Glomerular endothelial cell (primary cell): ENCODE data around the gene STYK1. TPM values are rescaled to one million over a fixed set of nuclear protein-coding genes. Genes with fewer than 3 reads are reported as not detected.
A peak's percentile ranks its signal among the peaks of the same experiment; 100 is the strongest.
"Not testable (repeated sequence)": the region's sequence is repeated elsewhere in the genome, so short reads cannot be mapped to it uniquely, and the experiment has no call there.

Source experiments
- DNase-seq: peaks from one replicate; pipeline ENCODE4 v3.0.0-alpha.2; 2011; ENCODE audit warnings: low read depth, low spot score; ENCODE audit errors: extremely low read depth
- total RNA-seq: library from RNA; depleted of rRNA; stranded (reverse); fragments of >200 nt; gene quantifications from 2 replicates; pipeline ENCODE4 v1.2.3, GENCODE V29; 2015

The STYK1 gene
- total RNA-seq, 1 donor from 2014 or later = 1.5 TPM

DNA sequence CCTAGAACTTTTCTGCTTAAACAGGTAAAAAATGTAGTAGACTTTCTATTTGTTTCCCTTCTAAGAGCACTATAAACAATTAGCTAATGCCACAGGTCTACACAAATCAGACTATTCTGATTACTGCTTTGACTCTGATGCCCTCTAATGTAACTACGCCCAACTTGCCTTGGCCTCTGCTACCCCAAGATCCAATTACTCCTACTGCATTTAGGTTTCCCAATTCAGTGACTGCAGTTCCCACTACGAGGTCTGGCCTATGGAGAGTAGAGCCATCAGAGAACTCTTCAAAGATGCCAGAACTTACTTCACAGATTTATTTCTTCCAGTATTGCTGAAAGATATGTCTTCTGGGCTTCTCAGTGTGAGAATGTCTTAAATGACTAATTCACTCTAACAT lies 15.3 kb upstream of the STYK1 start:
- no peak for DNase-seq

DNA sequence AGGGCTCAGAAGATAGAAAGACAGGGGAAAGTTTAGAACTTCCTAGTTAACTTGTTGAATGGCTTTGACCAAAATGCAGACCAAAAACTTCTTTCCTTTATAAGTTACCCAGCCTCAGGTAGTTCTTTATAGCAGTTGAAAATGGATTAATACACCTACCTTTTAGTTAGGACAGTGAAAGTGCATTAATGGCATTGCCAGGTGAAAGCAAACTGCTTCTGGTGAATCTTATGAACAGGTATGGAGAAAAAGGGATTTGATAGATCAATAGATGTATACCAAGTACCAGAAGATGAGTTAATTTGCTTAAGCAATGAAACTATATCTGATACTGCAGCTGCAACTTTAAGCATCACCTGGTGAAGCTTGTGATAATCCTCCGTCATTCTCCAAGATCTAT lies 14.2 kb upstream of the STYK1 start:
- DNase-seq = no peak

DNA sequence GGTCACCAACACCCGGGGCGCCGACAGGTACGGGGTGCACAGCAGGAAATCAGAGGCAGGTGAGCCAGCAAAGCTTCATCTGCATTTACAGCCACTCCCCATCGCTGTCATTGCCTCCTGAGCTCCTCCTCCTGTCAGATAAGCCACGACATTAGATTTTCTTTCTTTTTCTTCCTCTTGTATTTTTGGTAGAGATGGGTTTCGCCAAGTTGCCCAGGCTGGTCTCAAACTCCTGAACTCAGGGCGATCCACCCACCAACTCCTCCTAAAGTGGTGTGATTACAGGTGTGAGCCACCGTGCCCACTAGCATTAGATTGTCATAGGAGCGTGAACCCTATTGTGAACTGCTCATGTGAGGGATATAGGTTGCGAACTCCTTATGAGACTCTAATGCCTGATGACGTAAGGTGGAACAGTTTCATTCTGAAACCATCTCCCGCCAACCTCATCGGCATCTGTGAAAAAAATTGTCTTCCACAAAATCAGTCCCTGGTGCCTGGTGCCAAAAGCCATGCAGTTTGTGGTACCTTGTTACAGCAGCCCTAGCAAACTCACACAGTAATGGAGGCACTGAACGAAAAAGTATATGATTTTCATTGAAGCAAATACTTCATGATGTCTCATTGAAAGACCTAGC lies 1.5 kb downstream of the STYK1 start:
- no peak for DNase-seq

DNA sequence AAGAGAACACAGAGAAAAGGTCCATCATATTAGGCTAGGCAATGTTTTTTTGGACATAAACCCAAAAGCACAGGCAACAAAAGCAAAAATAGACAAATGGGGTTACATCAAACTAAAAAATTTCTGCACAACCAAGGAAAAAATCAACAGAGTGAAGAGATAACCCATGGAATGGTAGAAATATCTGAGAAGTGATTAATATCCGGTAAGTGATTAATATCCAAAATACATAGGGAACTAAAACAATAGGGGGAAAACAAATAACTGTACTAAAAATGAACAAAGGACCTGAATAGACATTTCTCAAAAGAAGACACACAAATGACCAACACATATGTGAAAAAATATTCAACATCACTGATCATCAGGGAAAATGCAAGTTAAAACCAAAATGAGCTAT lies 4.3 kb downstream of the STYK1 start:
- peak; percentile 27 for DNase-seq

DNA sequence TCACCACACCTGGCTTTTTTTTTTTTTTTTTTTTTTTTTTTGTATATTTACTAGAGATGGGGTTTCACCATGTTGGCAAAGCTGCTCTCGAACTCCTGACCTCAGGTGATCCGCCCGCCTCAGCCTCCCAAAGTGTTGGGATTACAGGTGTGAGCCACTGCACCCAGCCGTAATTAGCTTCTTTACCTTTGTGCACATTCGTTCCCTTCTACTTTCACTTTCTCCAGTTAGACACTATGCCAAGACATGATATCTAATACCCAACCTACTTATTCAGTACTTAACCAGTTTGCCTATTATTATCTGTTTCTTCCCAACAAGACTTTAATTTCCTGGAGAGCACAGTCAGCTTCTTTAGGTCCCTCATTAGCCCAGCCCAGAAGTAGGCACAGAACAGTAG lies 5.3 kb downstream of the STYK1 start:
- no peak for DNase-seq

DNA sequence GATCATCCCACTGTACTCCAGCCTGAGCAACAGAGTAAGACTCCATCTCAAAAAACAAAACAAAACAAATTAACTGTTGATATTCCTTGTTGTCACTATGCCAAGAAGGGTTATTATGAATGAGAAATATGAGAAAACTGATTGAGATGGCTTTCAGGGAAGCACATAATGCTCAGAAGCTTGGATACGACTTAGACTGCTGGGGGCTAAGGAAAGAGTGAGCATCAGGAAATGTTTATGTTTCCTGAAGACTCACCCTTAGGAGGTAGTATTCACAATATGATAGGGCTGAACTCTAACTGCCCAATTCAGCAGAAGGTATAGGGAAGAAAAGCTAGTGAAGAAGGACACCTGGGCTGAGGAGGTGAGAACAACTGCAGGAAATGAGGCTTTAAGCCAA lies 6.3 kb downstream of the STYK1 start:
- peak; percentile 27 for DNase-seq

DNA sequence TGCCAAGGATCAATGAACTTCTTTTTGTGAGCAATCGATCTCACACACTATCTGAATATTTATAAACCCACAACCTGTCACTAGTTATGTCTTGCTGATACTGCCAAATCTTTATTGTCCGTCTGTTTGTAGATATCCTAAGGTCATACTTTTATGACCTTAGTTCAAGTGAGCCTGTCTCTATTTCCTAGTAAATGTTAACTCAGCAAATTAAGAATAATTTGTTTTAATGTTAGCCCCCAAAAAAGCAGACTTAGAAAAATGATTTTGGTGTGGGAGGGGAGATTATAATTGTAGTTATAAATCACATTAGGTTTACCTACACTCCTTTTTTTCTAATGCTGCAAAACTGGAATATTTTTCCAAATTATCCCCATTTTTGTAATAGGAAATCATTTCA lies 9.4 kb downstream of the STYK1 start:
- DNase-seq = no peak

DNA sequence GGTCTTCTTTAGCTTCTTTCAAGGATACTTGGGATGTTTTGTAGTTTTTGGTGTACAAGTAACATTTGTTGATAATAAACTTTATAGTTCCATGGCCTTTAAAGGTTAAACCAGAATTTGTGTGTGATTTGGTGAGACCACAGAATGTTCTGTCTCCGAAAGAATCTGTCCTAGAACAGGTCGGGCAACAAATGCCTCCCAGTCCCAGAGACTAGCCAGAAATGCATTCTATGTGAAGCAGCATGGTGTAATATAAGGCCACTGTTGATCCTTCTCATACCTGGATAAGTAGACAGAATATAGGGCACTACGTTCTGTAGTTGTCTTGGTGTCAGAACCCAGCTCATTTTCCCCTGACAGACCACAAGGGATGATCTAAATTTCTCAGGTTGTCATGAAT lies 10.0 kb downstream of the STYK1 start:
- DNase-seq = no peak

DNA sequence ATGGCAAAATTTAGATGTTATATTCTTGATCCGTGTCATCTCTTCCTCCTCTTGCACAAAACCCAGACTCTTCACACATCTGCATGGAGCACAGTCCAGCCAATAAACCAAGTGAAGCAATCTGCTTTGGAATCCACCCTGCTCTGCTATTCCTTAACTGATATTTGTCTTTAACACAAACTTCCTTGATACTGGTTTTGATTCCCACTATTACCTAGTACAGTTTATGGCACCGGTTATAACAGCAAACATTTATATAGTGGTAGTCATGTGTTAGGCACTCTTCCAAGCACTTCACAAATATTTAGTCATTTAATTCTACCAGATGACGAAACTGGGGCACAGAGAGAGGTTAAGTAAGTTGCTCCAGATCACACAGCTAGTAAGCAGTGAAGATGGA lies 12.5 kb downstream of the STYK1 start:
- no peak for DNase-seq

DNA sequence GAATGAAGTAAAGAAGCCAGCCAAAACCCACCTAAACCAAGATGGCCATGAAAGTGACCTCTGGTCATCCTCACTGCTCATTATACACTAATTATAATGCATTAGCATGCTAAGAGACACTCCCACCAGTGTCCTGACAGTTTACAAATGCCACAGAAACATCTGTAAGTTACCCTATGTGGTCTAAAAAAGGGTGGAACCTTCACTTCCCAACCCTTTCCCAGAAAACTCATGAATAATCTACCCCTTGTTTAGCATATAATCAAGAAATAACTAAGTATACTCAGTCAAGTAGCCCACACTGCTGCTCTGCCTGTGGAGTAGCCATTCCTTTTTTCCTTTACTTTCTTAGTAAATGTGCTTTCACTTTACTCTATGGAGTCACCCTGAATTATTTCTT lies 19.8 kb downstream of the STYK1 start:
- no peak for DNase-seq

DNA sequence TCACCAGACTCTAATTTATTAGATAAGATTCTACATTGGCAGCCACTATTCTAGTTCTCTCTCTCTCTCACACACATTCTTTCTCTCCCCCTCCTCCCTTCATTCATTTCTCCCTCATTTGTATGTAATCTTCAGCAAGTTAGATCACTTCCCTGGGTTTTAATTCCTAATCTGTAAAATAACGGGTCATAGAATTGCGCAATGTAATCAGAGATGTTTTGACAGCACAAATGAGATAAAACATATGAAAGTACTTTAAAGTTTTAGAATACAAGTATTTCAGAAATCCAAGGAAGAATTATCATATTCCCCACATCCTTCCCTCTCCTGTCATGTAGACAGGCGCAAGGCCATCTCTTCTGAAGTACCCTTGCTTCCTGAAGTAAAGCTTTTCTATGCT lies 21.7 kb downstream of the STYK1 start:
- DNase-seq = no peak

DNA sequence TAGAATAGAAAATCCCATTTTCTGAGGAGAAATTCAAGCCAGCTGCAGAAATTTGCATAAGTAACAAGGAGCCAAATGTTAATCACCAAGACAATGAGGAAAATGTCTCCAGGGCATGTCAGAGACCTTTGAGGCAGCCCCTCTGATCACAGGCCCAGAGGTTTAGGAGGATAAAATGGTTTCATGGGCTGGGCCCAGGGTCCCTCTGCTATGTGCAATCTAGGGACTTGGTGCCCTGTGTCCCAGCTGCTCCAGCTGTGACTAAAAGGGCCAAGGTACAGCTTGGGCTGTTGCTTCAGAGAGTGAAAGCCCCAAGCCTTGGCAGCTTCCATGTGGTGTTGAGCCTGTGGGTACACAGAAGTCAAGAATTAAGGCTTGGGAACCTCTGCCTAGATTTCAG lies 27.3 kb downstream of the STYK1 start:
- not testable (repeated sequence) for DNase-seq

DNA sequence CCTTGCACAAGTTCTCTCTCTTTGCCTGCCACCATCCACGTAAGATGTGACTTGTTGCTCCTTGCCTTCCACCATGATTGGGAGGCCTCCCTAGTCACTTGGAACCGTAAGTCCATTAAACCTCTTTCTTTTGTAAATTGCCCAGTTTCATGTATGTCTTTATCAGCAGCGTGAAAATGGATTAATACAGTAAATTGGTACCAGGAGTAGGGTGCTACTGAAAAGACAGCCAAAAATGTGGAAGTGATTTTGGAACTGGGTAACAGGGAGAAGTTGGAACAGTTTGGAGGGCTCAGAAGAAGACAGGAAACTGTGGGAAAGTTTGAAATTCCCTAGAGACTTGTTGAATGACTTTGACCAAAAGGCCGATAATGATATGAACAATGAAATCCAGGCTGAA lies 27.9 kb downstream of the STYK1 start:
- no peak for DNase-seq

DNA sequence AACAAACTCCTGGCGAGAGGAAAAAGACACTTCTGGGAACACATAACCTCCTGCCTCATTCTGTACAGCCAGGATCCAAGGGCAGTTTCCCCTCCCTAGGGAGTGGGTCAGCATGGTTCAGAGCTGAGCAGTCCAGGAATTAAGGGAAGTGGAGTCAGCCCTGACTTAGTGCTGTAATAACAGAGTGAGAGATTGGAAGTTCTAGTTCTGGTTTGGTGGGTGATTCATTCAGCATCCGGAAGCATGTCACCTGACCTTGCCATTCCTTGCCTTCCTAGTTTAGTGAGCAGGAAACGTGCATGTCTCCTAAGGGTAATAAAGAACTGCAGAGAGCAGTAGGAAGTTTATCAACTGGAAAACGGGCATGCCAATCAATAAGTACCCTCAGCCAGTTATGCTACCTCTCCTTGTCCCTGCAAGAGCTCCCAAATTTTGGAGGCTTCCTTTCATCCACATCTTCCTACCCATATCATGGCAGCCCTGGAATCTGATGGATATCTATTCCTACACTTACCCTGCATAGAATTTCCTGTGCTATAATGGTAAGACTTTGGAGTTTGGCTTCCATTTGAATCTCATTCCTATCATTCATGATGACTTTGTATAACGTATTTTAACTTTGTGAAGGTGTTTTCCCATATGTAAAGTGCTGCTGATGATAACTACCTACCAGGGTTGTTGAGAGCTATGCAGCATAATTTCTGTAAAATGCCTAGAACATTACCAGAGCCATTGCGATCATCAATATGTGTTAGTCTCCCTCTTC lies 31.9 kb downstream of the STYK1 start:
- peak; percentile 95 for DNase-seq

DNA sequence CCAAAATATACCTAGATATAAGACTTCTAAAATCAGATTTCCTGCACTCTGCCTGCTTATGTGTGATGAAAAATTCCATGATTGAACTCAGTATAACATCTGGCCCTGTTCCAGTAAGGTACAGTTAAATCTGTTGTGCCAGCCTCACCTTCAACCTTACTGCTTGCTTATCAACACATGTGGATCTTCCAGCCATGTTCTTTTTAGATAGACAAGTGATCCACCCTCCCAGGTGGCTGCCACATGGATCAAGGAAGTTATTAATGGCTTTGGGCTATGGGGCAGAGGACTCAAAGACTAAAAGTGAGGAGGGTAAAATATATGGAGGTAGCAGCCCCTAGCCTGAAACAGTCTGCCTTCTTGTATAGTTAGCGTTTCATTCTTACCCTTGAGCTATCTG lies 35.1 kb downstream of the STYK1 start:
- no peak for DNase-seq

DNA sequence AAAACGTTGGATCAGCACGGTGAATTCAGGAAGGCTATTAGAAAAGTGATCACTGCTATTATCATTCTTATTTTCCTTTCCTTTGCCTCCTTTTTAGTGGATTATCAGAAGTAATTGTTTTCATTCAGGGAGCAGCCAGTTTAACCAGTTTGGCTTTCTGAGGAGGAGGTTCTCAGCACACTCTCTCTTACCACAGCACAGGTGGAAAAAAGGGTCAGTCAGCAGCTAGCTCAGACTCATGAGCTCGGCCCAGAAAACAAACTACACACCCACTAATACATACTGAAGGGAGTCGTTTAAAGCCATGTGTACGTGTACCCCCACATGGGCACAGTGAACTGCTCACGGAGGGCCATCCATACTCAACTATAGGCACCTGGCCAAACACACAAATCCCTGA lies 37.2 kb downstream of the STYK1 start:
- DNase-seq = no peak

DNA sequence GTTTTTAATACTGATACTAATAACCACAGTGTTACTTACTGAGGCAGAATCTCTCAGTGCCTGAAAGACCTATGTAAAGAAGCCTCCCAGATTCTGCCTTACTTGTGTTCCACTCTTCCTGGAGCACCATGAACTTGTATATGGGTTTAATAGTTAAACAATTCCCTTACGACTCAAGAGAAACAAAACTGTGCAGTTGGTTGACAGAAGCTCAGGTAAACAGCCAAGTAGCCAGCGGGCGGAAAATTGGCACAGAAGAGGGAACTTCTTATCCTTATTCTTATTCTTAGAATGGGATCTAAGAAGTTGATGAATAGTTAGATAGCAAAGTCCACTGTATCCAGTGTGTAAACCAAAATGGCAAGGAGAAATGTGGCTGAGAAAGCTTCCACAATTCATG lies 37.7 kb downstream of the STYK1 start:
- DNase-seq = no peak

DNA sequence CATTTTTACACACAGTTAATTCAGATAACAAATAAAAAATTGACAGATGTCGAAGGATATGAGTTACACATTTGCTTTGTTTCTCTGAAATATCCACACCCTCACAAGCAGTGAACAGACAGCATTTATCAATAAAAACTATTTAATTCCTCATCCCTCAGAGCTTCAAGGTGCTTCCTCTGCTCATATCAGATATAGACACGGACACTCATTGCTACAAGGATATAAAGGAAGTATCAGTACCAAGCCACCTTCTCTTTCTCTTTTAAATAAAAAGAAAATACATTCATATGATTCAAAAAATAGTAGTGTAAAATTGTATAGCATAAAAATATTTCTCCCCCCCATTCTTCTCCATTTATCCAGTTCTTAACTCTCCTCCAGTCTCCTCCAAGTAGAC lies 38.5 kb downstream of the STYK1 start:
- no peak for DNase-seq

DNA sequence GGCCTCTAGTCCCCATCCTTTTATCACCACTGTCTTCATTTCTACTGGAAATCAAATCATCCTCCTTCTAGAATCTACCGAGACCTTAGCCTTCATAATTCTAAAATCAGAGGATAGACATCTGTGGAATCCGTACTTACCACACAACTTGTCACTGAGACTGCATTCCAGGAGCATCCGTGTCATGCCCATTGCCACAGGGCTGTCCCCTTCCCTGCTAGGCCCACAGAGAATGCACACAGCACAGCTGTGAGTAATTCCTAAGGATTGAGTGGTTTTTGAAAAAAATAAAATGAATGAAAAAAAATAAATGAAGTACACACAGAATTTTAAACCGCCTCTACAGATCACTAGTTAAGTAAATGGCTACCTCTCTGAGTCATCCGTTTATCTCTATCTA lies 39.4 kb downstream of the STYK1 start:
- no peak for DNase-seq

DNA sequence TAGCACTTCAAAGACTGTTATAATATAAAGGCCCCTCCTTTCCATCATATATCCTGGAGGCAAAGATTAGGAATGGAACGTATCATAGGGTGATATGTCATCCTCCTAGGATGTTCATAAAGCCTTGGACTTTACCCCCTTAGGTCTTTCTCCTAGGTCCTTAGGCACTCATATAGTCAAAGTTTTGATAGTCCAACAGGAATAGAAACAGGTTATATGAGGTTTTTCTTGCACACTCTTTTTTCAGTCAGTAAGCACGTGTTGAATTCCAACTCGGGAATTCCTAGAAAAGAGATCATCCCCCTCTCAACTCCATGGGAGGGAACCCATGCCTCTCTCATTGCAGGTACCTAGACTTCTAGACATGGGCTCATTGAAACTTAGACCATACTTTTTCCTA lies 40.3 kb downstream of the STYK1 start:
- DNase-seq = no peak

DNA sequence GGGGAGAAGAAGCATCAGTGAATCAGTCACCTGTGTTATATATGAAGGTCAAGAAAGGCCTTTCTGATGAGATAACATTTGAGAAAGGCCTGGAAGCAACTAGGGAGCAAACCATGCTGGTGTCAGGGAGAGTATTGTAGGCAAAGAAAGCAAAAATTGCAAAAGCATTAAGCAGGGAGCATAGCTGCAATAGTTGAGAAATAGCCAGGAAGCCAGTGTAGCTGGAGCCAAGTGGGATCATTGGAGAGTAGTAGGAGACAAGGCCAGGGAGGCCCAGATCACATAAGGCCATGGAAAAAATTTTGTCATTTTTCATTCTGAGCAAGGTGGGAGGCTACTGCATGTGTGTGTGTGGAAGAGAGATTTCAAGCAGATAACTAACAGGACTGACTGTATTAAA lies 41.6 kb downstream of the STYK1 start:
- DNase-seq = no peak

DNA sequence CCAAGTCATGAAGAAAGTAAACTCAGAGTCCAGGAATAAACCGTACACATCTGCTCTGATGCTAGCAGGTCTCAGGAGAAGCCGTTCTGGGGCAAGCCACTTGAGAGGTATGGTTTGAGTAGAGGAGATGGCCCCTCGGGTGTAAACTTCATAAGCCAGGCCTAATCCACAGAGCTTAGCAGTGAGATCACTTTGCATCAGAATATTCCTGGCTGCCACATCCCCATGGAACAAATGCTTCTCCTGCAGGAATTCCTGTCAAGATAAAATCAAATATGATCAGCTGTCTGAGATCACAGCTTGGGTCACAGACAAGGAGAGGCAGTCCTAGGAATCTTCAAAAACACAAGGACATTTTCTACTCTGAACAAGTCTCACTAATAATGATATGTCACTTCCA lies 49.2 kb downstream of the STYK1 start:
- no peak for DNase-seq

DNA sequence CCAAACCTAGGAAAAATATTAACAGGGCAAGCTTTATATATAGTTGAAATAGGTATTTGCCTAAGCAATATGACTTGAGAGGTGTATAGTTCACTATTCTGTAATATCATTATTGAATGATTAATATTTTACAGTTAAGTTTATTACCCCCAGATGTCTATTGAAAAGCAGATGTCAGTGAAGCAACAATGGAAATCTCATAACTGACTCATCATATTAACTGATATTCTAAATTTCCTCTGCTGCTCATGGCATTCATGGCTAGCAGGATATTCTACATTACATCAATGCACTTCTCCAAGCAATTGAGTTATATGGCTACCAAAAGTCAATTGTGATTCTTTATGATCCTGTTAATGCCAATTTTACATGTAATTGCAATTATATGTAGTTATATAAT lies 50.7 kb downstream of the STYK1 start:
- no peak for DNase-seq
